GM18505 (cell line): ENCODE data around the gene ZNF462.

Experiments
- ATAC-seq: cut with Tn5 transposase; IDR thresholded peaks from one replicate; pipeline ENCODE4 v1.9.1; 2021; ENCODE audit not compliant: unreplicated experiment
- POLR2A ChIP-seq: IDR thresholded peaks from 4 replicates; pipeline ENCODE4 v1.6.1; 2011; ENCODE audit warnings: borderline replicate concordance; ENCODE audit not compliant: insufficient read depth, insufficient read length; ENCODE audit errors: extremely low read depth

The ZNF462 gene

DNA sequence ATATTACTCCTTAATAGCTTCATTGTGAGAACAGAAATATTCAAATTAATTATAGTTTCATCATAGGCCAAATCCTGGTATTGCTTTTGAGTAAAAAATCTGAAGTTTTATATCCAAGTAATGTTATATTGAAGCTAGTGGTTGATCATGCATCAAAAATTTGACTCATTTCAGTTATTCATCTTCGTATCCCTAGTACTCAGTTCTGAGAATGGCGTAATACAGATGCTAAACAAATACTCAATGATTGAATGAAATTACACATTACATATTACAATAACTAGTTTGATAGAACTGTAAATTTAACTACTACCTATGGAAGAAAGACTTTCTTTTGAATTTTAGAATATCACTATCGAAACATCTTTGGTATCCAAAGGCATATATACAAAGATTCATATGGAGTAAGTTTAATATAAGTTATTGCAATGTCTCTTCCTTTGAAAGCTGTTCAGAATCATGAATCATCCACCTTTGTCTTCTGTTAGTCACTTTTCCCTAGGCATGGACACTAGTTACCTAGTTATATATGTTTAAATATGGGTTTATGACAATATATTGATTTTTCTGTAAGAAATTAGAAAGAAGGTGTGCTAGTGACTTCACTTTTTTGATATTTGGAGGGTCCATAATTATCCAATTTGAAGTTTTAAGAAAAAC, 5.0 kb upstream of the ZNF462 start:
- no peak for ATAC-seq
- TF ChIP-seq POLR2A = no peak

DNA sequence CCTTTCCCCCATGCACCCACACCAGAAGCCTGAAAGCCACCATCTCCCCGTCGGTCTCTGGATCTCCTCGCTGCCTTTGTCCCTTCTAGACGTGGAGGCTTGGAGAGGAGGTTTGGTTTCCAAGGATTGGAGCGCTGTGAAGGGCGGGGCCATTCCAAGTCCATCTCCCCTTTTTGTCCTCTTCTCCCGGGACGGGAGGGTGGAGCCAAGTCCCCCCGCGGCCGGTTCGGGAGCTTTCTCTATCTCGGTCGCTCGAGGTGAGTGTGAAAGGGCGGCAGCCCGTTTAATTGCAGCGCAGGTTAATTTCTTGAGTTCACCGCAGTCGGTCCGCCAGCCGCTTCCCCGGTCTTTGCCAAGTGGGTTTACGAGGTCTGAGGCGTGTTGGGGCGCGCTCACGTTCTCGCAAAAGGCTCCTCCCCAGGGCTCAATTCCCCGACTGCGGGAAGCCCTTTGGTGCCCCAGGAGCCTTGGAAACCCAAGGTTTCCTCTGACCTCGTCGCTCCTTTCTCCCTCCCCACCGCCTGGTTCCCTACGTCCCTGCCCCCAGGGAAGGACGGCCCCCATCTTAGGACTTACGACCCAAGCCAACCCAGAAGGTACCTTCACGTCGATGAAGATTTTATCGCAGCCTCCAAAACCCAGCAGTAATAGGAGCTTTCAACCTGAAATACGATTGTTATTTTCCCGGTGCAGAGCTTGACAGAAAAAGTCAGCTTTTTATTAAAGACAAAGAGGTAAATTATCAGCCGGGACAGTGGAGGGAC, 2.8 kb upstream of the ZNF462 start:
- no peak for TF ChIP-seq POLR2A
- no peak for ATAC-seq

DNA sequence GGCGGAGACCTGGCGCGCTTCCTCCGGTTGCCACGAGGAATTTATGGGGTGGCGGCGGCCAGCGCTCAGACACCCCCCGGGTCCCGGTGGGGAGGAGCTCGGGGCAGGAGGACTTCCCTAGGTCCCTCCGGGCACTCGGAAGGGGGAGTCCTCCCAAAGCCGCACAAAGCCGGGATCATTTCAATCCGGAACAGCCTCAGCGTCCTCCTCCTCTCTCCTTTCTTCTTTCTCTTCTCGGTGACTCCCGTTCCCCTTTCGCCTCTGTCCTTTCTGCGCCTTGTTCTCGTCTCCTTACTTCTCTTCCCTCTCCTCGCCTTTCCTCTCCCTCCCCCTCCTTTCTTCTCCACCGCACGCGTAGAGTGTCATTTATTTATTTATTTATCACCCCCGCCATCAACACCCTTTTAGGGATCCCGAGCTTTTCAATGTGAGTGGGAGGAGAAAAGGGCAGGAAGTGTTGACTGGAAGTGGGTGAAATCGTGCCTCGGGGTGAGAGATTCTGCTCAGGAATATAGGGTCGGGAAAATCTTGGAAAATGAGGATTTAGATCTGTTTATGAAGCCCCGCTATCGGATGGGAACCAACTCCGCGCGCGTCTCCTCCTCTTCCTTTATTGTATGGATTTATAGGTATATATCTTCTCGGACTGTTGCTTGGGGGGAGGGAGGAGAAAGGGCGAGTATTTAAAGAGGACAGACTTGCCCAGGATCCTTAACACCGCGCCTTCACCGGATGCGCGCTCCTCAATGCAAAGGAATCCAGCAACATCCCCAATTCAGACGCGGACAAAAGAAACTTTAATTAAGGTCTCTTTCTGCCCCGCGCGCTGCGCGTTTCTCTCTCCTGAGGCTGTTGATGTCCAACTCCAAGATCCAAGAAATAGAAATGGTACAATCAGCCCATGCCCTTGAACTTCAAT, 2.0 kb upstream of the ZNF462 start:
- no peak for TF ChIP-seq POLR2A
- ATAC-seq = no peak

- TF ChIP-seq POLR2A = no peak
Observed at GRCh38 chr9:106861640-106862109, 1.3 kb upstream of the ZNF462 start.

DNA sequence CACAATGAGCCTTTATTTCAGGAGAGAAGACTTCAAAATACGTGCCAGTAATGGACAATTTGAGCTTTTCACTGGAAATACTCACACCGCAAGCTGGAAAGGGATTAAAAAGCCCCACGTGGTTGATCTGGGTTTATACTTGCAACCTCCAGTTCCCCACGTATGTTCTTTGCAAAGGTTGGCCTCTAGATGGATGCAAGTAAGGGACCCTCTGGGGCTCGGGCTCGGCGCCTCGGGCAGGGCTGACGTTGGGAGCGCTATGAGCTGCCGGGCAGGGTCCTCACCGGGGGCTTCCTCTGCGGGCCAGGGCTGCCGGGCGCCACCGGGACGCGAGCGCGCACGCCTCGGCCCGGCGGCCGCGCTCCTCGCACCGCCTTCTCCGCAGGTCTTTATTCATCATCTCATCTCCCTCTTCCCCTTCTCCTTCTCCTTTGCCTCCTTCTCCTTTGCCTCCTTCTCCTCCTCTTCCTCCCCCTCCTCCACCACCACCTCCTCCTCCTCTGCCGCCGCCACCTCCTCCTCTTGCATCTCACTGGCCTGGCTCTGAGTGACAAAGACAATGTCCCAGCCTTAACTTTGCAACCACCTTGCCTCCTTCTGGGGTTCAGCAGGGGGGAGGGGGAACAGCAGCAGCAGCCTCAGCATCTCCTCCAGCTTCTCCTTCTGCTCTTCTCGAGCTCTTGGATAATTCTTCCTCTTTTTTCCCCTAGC, 701 bp upstream of the ZNF462 start:
- TF ChIP-seq POLR2A = no peak
- ATAC-seq = no peak

More at GRCh38 chr9:106861640-106862109, 1.3 kb upstream of the ZNF462 start:
- ATAC-seq = no peak

- no peak for ATAC-seq
- TF ChIP-seq POLR2A = no peak
Observed at GRCh38 chr9:106864373-106865143, 1.6 kb downstream of the ZNF462 start.

GRCh38 chr9:106866243-106866642, 3.3 kb downstream of the ZNF462 start:
- TF ChIP-seq POLR2A = no peak
- no peak for ATAC-seq

DNA sequence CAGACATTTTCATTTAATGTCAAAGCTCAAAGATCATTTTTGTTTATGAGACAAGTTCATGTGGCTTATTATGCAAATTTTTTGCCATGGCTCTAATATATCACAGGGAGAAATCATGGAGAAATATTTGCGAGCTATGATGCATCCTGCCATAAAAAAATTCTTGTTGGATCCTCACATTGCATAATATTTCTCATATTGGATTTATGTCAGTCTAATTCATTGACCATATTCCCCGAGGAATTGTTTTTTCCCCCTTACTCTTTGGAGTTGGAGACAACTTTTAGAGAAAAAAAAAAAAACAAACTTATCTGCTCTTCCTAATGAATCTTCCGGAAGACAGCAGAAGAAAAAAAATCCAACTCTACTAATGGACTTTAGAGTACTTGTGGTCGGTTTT, 4.3 kb downstream of the ZNF462 start:
- no peak for TF ChIP-seq POLR2A

GRCh38 chr9:106868087-106868486, 5.1 kb downstream of the ZNF462 start:
- no peak for ATAC-seq
- no peak for TF ChIP-seq POLR2A

More for the DNA sequence above, 4.3 kb downstream of the ZNF462 start:
- no peak for ATAC-seq

DNA sequence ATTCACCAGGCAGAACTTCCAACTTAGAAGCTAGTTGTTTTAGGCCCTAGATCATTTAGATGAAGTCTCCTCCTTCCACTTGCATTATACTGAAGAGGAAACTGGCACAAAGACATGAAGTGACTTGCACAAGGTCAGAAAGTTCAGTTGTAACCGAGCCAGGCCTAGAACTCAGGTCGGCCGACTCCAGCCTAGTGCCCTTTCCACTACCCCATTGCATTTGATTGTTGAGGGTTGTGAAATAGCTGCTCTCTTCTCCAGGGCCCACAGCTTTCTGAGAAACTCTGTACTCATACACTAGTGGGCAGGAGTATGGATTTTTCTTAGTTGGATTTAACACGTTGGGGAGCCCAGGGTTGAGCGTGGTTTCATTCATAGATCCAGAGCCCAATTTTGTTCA, 5.6 kb downstream of the ZNF462 start:
- no peak for TF ChIP-seq POLR2A
- ATAC-seq = no peak

DNA sequence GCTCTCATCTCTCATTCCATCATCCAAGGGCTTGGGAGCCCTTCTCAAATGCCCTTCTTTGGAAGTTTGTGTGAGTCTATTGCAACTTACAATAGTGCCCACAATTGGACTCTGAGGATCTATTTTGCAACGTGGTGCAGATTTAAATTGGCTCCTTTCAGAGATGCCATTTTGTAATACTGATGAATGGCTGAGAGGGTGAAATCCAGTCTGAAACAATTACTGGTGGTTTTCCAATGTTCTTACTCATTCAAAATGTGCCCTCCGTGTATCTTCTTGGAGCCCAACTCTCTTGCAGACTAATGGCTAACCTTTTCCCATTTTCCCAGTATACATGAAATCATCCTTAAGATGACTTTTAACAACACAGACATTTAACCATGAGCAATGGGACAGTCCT, 6.1 kb downstream of the ZNF462 start:
- no peak for TF ChIP-seq POLR2A
- no peak for ATAC-seq

GRCh38 chr9:106869458-106869857, 6.5 kb downstream of the ZNF462 start:
- no peak for TF ChIP-seq POLR2A
- ATAC-seq = no peak
